Endothelial cell of umbilical vein (primary cell): ENCODE results near the gene ASMT. TPM values are rescaled to one million over a fixed set of nuclear protein-coding genes. Genes with fewer than 3 reads are reported as not detected.

Source experiments
- BruUV-seq: library from RNA; stranded (reverse); fragments of 400-500 nt; replicated peaks from 2 replicates; lab custom pipeline; 2021; lab: Mats Ljungman, UMichigan
- CTCF ChIA-PET: fragments of 300-600, 350-600 bp; sonication (Branson Sonifier 250); formaldehyde crosslinking; loops from one replicate; lab custom pipeline; 2021; ENCODE audit warnings: antibody characterized with exemption, inconsistent platforms; lab: Charles Lee
- POLR2A ChIA-PET: fragments of 300-600, 350-600 bp; sonication (Branson Sonifier 250); formaldehyde crosslinking; loops from one replicate; lab custom pipeline; 2021; ENCODE audit warnings: antibody characterized with exemption, inconsistent platforms; lab: Charles Lee
- DNase-seq: peaks from one replicate; pipeline ENCODE4 v3.0.0-alpha.2; 2011; ENCODE audit warnings: low read depth, low spot score
- FAIRE-seq: peaks from 2 replicates; lab custom pipeline; 2011; peaks lifted over from hg19 to GRCh38; lab: Jason Lieb, UNC
- H2AFZ ChIP-seq: 2 replicates; pipeline ENCODE4 v1.6.0; 2012; ENCODE audit warnings: low read depth, low read length, control low read depth, inconsistent platforms
- H3K27ac ChIP-seq: 2 replicates; pipeline ENCODE4 v1.5.1; 2011; ENCODE audit warnings: low read depth, mild to moderate bottlenecking, control low read depth, low read length, moderate library complexity; ENCODE audit not compliant: insufficient read depth
- H3K27me3 ChIP-seq, 2 experiments: 2 replicates each; pipeline versions ENCODE4 v1.6.0 to v1.6.1; 2011; ENCODE audit warnings: low read length in 2 of 2, mixed read lengths in 1 of 2; ENCODE audit not compliant: control insufficient read depth in 2 of 2, insufficient read depth in 2 of 2
- H3K36me3 ChIP-seq, 2 experiments: 2 replicates in 1 of 2; 3 replicates in 1 of 2; pipeline ENCODE4 v1.5.1; 2011; ENCODE audit warnings: low read length in 2 of 2, mild to moderate bottlenecking in 1 of 2, moderate library complexity in 1 of 2; ENCODE audit not compliant: control insufficient read depth in 2 of 2, insufficient read depth in 2 of 2; ENCODE audit errors: extremely low read depth in 1 of 2
- H3K4me1 ChIP-seq: 3 replicates; pipeline ENCODE4 v1.5.1; 2011; ENCODE audit warnings: mild to moderate bottlenecking, low read length; ENCODE audit not compliant: control insufficient read depth, insufficient read depth; ENCODE audit errors: extremely low read depth
- H3K4me2 ChIP-seq: 2 replicates; pipeline ENCODE4 v1.6.1; 2011; ENCODE audit warnings: low read length, control low read depth, mixed read lengths; ENCODE audit not compliant: insufficient read depth
- H3K4me3 ChIP-seq, 3 experiments: fragments of 200-600 bp in 1 of 3; sonication (generic), shearing (Covaris generic) in 1 of 3; replicated peaks in 1 of 3; 2 replicates each; pipeline ENCODE4 v1.5.1; 2011 to 2016; ENCODE audit warnings: control low read depth in 3 of 3, low read length in 3 of 3, mild to moderate bottlenecking in 2 of 3, inconsistent platforms in 1 of 3, low read depth in 1 of 3, moderate library complexity in 1 of 3; ENCODE audit not compliant: insufficient read depth in 1 of 3
- H3K79me2 ChIP-seq: 2 replicates; pipeline ENCODE4 v1.6.0; 2012; ENCODE audit warnings: low read length, inconsistent platforms; ENCODE audit not compliant: control insufficient read depth, insufficient read depth
- H3K9ac ChIP-seq: replicated peaks from 2 replicates; pipeline ENCODE3; 2011; ENCODE audit warnings: low read length, control low read depth; ENCODE audit not compliant: insufficient read depth; ENCODE audit errors: extremely low read depth
- H3K9me1 ChIP-seq: replicated peaks from 3 replicates; pipeline ENCODE4 v1.6.0; 2011; ENCODE audit warnings: mild to moderate bottlenecking, low read length; ENCODE audit not compliant: control insufficient read depth, insufficient read depth; ENCODE audit errors: extremely low read depth
- H3K9me3 ChIP-seq: replicated peaks from 2 replicates; pipeline ENCODE4 v1.5.1; 2012; ENCODE audit warnings: low read length, inconsistent platforms; ENCODE audit not compliant: control insufficient read depth, insufficient read depth
- H4K20me1 ChIP-seq: replicated peaks from 2 replicates; pipeline ENCODE3; 2011; ENCODE audit warnings: mild to moderate bottlenecking, low read length; ENCODE audit not compliant: control insufficient read depth, insufficient read depth; ENCODE audit errors: extremely low read depth
- EZH2 ChIP-seq: IDR thresholded peaks from 2 replicates; pipeline ENCODE4 v1.6.1; 2012; ENCODE audit warnings: borderline replicate concordance, low read depth, mild to moderate bottlenecking, moderate library complexity, low read length, inconsistent platforms; ENCODE audit not compliant: severe bottlenecking
- FOS ChIP-seq: IDR thresholded peaks from 2 replicates; pipeline ENCODE4 v1.6.1; 2011; ENCODE audit warnings: mild to moderate bottlenecking, low read length, moderate library complexity, borderline replicate concordance; ENCODE audit not compliant: insufficient read depth
- GATA2 ChIP-seq: IDR thresholded peaks from 2 replicates; pipeline ENCODE4 v1.7.0; 2011; ENCODE audit warnings: low read depth, mild to moderate bottlenecking, moderate library complexity, mixed read lengths, low read length; ENCODE audit not compliant: insufficient read length, insufficient read depth
- JUN ChIP-seq: IDR thresholded peaks from 2 replicates; pipeline ENCODE4 v1.6.1; 2011; ENCODE audit warnings: borderline replicate concordance, low read depth; ENCODE audit not compliant: insufficient read length, insufficient read depth
- MYC ChIP-seq: IDR thresholded peaks from one replicate; pipeline ENCODE4 v1.6.1; 2011; ENCODE audit warnings: mild to moderate bottlenecking, low read depth, low read length
- POLR2A ChIP-seq: IDR thresholded peaks from 2 replicates; pipeline ENCODE4 v1.6.1; 2012; ENCODE audit warnings: low read depth, mild to moderate bottlenecking, control low read depth, low read length
- POLR2AphosphoS5 ChIP-seq: IDR thresholded peaks from 2 replicates; pipeline ENCODE4 v1.6.1; 2012; ENCODE audit warnings: low read depth, mild to moderate bottlenecking, control low read depth, low read length, moderate library complexity; ENCODE audit not compliant: insufficient read depth
- dilution Hi-C: fragments of 300-500 bp; cut with MboI; formaldehyde crosslinking; loops from one replicate; pipeline ENCODE4 v1.15.0; 2019; ENCODE audit warnings: low sequenced_read_pairs; ENCODE audit not compliant: extremely low pct_ligation_motif_present
- intact Hi-C: fragments of 100-400 bp; cut with micrococcal nuclease; formaldehyde crosslinking; loops from one replicate; pipeline ENCODE4 v1.10.0; 2022
- polyA plus RNA-seq, 4 experiments: library from polyadenylated mRNA; depleted of rRNA in 3 of 4; stranded (reverse) in 3 of 4; unstranded in 1 of 4; fragments of >200 nt; gene quantifications; 2 replicates each; pipeline versions ENCODE4 v1.2.1 to v1.2.3, GENCODE V29; 2011 to 2012; ENCODE audit warnings: missing spikeins in 1 of 4
- total RNA-seq: library from RNA; stranded (reverse); gene quantifications from 2 replicates; pipeline ENCODE4 v1.2.3, GENCODE V29; 2021
- TF ChIP-seq, protein P1 (sequence below), 2 donors: IDR thresholded peaks; 1 replicate in 1 of 2; 2 replicates in 1 of 2; pipeline ENCODE4 v1.5.1; 2011; ENCODE audit warnings: low read length in 2 of 2, mild to moderate bottlenecking in 2 of 2, moderate library complexity in 2 of 2, control low read depth in 1 of 2, inconsistent platforms in 1 of 2, low read depth in 1 of 2; ENCODE audit not compliant: insufficient read depth in 1 of 2; ENCODE audit errors: extremely low read depth in 1 of 2
- TF ChIP-seq, protein P2 (sequence below): IDR thresholded peaks from 2 replicates; pipeline ENCODE4 v1.6.1; 2011; ENCODE audit not compliant: insufficient read depth, insufficient read length

ASMT gene
- total and polyA plus RNA-seq, 2 donors (not counting 3 experiments of a cell fraction or from before 2014, with no cell fraction given), result not detected

DNA sequence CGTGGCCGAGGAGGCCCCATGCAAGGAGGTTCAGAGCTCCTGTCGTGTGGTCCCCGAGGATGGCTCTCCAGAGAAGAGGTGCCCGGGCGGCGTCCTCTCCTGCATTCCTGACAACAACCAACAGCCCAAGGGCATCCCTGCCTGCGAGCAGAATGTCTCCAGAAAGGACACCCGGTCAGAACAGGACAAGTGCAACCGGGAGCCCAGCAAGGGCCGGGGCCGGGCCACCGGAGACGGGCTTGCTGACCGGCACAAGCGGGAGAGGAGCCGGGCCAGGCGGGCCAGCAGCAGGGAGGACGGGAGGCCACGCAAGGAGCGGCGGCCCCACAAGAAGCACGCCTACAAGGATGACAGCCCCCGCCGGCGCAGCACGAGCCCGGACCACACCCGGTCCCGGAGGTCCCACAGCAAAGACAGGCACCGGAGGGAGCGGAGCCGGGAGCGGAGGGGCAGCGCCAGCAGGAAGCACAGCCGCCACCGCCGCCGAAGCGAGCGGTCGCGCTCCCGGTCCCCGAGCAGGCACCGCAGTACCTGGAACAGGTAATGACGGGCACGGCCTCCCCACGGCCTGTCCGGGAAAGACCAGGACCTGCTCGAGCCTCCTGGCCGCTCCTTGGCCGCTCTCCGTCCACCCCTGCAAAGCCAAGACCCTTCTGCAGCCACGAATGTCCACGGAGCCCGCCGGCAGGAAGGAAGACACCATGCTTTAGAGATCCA lies 13.7 kb upstream of the ASMT start:
- intact Hi-C loops (no loop called here), dilution Hi-C loops (no loop called here)
- H2AFZ ChIP-seq, result no peak overlapping the region
- no peak overlapping the region for H3K27ac ChIP-seq
- no peak overlapping the region for H3K4me3 ChIP-seq
- H3K4me2 ChIP-seq, result no peak overlapping the region
- H3K9me1 ChIP-seq, result no peaks in the 10 kb centered on the region
- POLR2A ChIA-PET, result no interaction called here
- H3K9ac ChIP-seq, result no peak overlapping the region
- CTCF ChIA-PET, result no interaction called here
- no peaks in the 10 kb centered on the region for H3K27me3 ChIP-seq
- H3K79me2 ChIP-seq, result peaks cover 11% of the 10 kb centered on the region
- no peaks in the 10 kb centered on the region for H3K9me3 ChIP-seq
- FAIRE-seq (no peak), DNase-seq (no peak)
- no peaks in the 10 kb centered on the region for H3K4me1 ChIP-seq
- H3K36me3 ChIP-seq, result peaks cover 26 to 51% of the 10 kb centered on the region in 2 experiments
- H4K20me1 ChIP-seq, result no peaks in the 10 kb centered on the region
- no TSS peak for BruUV-seq
- TF ChIP-seq, protein P1, sequence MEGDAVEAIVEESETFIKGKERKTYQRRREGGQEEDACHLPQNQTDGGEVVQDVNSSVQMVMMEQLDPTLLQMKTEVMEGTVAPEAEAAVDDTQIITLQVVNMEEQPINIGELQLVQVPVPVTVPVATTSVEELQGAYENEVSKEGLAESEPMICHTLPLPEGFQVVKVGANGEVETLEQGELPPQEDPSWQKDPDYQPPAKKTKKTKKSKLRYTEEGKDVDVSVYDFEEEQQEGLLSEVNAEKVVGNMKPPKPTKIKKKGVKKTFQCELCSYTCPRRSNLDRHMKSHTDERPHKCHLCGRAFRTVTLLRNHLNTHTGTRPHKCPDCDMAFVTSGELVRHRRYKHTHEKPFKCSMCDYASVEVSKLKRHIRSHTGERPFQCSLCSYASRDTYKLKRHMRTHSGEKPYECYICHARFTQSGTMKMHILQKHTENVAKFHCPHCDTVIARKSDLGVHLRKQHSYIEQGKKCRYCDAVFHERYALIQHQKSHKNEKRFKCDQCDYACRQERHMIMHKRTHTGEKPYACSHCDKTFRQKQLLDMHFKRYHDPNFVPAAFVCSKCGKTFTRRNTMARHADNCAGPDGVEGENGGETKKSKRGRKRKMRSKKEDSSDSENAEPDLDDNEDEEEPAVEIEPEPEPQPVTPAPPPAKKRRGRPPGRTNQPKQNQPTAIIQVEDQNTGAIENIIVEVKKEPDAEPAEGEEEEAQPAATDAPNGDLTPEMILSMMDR (IDR thresholded peaks at IDR 0.05; ENCODE audit: extremely low read depth in 1 of 2, insufficient read depth in 1 of 2, low read depth in 1 of 2, low read length in 2 of 2), result no peak
- no peak for TF ChIP-seq FOS
- TF ChIP-seq POLR2A, result no peak
- TF ChIP-seq JUN, result no peak
- no peak for TF ChIP-seq MYC
- no peak for TF ChIP-seq POLR2AphosphoS5
- TF ChIP-seq, protein P2, sequence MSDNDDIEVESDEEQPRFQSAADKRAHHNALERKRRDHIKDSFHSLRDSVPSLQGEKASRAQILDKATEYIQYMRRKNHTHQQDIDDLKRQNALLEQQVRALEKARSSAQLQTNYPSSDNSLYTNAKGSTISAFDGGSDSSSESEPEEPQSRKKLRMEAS, result no peak
- TF ChIP-seq GATA2, result no peak
- TF ChIP-seq EZH2, result no peak
